NT2/D1 (cell line): ENCODE measurements around the gene SIK3.

Source experiments
- SUZ12 ChIP-seq: IDR thresholded peaks from 2 replicates; pipeline ENCODE4 v1.6.1; 2011; ENCODE audit not compliant: insufficient read length, insufficient read depth; ENCODE audit errors: extremely low read depth
- YY1 ChIP-seq: IDR thresholded peaks from 2 replicates; pipeline ENCODE4 v1.6.1; 2011; ENCODE audit not compliant: insufficient read length, insufficient read depth

DNA sequence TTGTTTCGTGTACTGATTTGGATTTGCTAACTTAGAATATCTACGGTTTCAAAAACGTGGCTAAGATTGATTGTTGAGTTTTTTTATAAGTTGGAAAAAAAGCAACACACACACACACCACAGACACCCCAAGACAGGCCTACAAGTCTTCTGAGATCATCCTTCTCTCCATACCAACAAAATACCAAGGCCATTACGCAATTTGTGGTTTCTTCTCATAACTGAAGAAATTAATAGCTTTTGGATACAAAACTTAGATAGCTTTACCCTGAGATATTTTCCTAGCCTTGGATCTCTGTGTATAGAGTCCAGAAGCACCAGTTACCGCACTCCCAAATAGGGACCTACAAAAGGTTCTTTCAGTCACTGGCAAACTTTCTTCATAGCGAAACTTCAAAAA lies 113.6 kb downstream of the SIK3 start:
- TF ChIP-seq YY1, result no peak
- TF ChIP-seq SUZ12, result no peak
